ENCODE results near the gene RCL1.

DNA sequence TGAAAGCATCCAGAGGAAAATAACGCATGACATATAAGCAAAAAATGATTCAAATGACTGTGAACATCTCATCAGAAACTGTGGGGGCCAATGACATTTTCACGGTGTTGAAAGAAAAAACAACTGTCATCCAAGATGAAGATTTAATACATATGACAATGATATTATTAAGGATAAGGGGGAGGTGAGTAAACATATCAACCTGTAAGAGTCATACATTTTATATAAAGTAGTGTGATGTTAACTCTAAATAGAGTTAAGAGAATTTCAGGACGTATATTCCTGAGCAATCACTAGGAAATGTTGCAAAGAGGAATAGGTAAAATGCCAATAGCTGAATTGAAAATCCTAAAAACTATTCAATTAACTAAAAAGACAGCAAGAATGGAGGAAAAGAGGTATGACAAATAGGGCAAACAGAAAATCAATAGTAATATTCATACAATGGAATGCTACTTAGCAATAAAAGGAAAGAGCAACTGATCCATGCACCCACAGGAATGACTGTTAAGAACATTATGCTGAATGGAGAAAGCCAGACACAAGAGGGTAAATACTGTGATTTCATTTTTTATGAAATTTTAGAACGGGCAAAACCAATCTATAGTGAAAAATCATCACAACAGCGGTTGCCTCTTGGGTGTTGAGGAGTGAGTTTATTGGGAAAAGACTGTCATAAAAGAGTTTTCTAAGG, 99.9 kb downstream of the RCL1 start:
- TF ChIP-seq CBX5 (CRISPR knock-in tag; IDR thresholded peaks at IDR 0.05; ENCODE audit: borderline replicate concordance) (no peak), FOXJ3 (CRISPR knock-in tag; IDR thresholded peaks at IDR 0.05; ENCODE audit: borderline replicate concordance) (no peak), ZNF446 (CRISPR knock-in tag; IDR thresholded peaks at IDR 0.05) (no peak), EED (CRISPR knock-in tag; IDR thresholded peaks at IDR 0.05) (no peak), ZSCAN25 (CRISPR knock-in tag; IDR thresholded peaks at IDR 0.05) (no peak), JUND (CRISPR knock-in tag; IDR thresholded peaks at IDR 0.05) (no peak), ZSCAN21 (CRISPR knock-in tag; IDR thresholded peaks at IDR 0.05; ENCODE audit: borderline replicate concordance) (no peak), ZNF530 (CRISPR knock-in tag; IDR thresholded peaks at IDR 0.05; ENCODE audit: low read depth) (no peak), IRF2 (CRISPR knock-in tag; IDR thresholded peaks at IDR 0.05) (no peak), FIP1L1 (IDR thresholded peaks at IDR 0.05; ENCODE audit: borderline replicate concordance, insufficient read depth, low read depth, low read length) (no peak)
- TF ChIP-seq, protein P1, sequence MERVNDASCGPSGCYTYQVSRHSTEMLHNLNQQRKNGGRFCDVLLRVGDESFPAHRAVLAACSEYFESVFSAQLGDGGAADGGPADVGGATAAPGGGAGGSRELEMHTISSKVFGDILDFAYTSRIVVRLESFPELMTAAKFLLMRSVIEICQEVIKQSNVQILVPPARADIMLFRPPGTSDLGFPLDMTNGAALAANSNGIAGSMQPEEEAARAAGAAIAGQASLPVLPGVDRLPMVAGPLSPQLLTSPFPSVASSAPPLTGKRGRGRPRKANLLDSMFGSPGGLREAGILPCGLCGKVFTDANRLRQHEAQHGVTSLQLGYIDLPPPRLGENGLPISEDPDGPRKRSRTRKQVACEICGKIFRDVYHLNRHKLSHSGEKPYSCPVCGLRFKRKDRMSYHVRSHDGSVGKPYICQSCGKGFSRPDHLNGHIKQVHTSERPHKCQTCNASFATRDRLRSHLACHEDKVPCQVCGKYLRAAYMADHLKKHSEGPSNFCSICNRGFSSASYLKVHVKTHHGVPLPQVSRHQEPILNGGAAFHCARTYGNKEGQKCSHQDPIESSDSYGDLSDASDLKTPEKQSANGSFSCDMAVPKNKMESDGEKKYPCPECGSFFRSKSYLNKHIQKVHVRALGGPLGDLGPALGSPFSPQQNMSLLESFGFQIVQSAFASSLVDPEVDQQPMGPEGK (CRISPR knock-in tag; IDR thresholded peaks at IDR 0.05), result no peak
- TF ChIP-seq, protein P2, sequence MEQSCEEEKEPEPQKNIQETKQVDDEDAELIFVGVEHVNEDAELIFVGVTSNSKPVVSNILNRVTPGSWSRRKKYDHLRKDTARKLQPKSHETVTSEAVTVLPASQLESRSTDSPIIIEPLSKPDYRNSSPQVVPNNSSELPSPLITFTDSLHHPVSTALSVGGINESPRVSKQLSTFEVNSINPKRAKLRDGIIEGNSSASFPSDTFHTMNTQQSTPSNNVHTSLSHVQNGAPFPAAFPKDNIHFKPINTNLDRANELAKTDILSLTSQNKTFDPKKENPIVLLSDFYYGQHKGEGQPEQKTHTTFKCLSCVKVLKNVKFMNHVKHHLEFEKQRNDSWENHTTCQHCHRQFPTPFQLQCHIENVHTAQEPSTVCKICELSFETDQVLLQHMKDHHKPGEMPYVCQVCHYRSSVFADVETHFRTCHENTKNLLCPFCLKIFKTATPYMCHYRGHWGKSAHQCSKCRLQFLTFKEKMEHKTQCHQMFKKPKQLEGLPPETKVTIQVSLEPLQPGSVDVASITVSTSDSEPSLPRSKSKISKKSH (CRISPR knock-in tag; IDR thresholded peaks at IDR 0.05; ENCODE audit: borderline replicate concordance), result no peak
- TF ChIP-seq, protein P3, sequence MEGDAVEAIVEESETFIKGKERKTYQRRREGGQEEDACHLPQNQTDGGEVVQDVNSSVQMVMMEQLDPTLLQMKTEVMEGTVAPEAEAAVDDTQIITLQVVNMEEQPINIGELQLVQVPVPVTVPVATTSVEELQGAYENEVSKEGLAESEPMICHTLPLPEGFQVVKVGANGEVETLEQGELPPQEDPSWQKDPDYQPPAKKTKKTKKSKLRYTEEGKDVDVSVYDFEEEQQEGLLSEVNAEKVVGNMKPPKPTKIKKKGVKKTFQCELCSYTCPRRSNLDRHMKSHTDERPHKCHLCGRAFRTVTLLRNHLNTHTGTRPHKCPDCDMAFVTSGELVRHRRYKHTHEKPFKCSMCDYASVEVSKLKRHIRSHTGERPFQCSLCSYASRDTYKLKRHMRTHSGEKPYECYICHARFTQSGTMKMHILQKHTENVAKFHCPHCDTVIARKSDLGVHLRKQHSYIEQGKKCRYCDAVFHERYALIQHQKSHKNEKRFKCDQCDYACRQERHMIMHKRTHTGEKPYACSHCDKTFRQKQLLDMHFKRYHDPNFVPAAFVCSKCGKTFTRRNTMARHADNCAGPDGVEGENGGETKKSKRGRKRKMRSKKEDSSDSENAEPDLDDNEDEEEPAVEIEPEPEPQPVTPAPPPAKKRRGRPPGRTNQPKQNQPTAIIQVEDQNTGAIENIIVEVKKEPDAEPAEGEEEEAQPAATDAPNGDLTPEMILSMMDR (CRISPR knock-in tag; IDR thresholded peaks at IDR 0.05), result no peak

All from HepG2 (cell line).